A673 (cell line): ENCODE data around the gene TSHZ2. TPM values are rescaled to one million over a fixed set of nuclear protein-coding genes. Genes with fewer than 3 reads are reported as not detected.
A peak's percentile ranks its signal among the peaks of the same experiment; 100 is the strongest.

ENCODE experiments used
- BruUV-seq: library from RNA; stranded (reverse); fragments of 400-500 nt; replicated peaks from 2 replicates; lab custom pipeline; 2021; lab: Mats Ljungman, UMichigan
- CTCF ChIA-PET: fragments of 300-600 bp; sonication (Branson Sonifier 250); formaldehyde crosslinking; loops from one replicate; lab custom pipeline; 2022; ENCODE audit warnings: antibody characterized with exemption; lab: Charles Lee
- POLR2A ChIA-PET: fragments of 300-600 bp; sonication (Branson Sonifier 250); formaldehyde crosslinking; loops from one replicate; lab custom pipeline; 2022; ENCODE audit warnings: antibody characterized with exemption; ENCODE audit not compliant: low non-redundant PET; lab: Charles Lee
- DNase-seq: peaks from one replicate; pipeline ENCODE4 v3.0.0-alpha.2; 2015; ENCODE audit warnings: low spot score
- H3K27ac ChIP-seq: fragments of 200-600 bp; sonication (generic); 2 replicates; pipeline ENCODE4 v1.5.1; 2016; ENCODE audit warnings: mixed run types, low read depth, mild to moderate bottlenecking, mixed read lengths, antibody characterized with exemption, low read length; ENCODE audit not compliant: poor library complexity, severe bottlenecking
- H3K27me3 ChIP-seq: fragments of 200-600 bp; sonication (generic); replicated peaks from 2 replicates; pipeline ENCODE4 v1.6.1; 2017; ENCODE audit warnings: mixed run types, low read depth, mild to moderate bottlenecking, mixed read lengths, antibody characterized with exemption, low read length; ENCODE audit not compliant: insufficient read depth, poor library complexity
- H3K36me3 ChIP-seq: fragments of 200-600 bp; sonication (generic); 2 replicates; pipeline ENCODE4 v1.6.1; 2016; ENCODE audit warnings: mixed run types, mild to moderate bottlenecking, mixed read lengths, antibody characterized with exemption, low read length; ENCODE audit not compliant: insufficient read depth, poor library complexity, severe bottlenecking
- H3K4me1 ChIP-seq: fragments of 200-600 bp; sonication (generic); 2 replicates; pipeline ENCODE4 v1.6.1; 2017; ENCODE audit warnings: mixed run types, mild to moderate bottlenecking, mixed read lengths, antibody characterized with exemption, low read length; ENCODE audit not compliant: insufficient read depth, poor library complexity, severe bottlenecking
- H3K4me3 ChIP-seq: fragments of 200-600 bp; sonication (generic); 2 replicates; pipeline ENCODE4 v1.5.1; 2016; ENCODE audit warnings: low read depth, mixed run types, mild to moderate bottlenecking, mixed read lengths, low read length; ENCODE audit not compliant: poor library complexity, severe bottlenecking
- H3K9me3 ChIP-seq: fragments of 200-600 bp; sonication (generic); 2 replicates; pipeline ENCODE4 v1.6.1; 2016; ENCODE audit warnings: mixed run types, low read depth, mild to moderate bottlenecking, mixed read lengths, antibody characterized with exemption, low read length; ENCODE audit not compliant: poor library complexity, severe bottlenecking
- CTCF ChIP-seq: fragments of 300-800, 200-600 bp; sonication (generic); conservative IDR thresholded peaks from 2 replicates; pipeline ENCODE4 v1.5.1; 2017; ENCODE audit warnings: low read depth, mild to moderate bottlenecking, antibody characterized with exemption, low read length, moderate library complexity, mixed read lengths
- EZH2 ChIP-seq: fragments of 200-600 bp; sonication (generic); IDR thresholded peaks from 2 replicates; pipeline ENCODE4 v1.6.1; 2017; ENCODE audit warnings: borderline replicate concordance, low read depth, mild to moderate bottlenecking, mixed read lengths, antibody characterized with exemption, low read length; ENCODE audit not compliant: poor library complexity, severe bottlenecking
- intact Hi-C: fragments of 100-400 bp; cut with micrococcal nuclease; formaldehyde crosslinking; loops from one replicate; pipeline ENCODE4 v1.10.0; 2022; ENCODE audit not compliant: unreplicated experiment
- total RNA-seq: library from RNA; stranded (reverse); gene quantifications from 2 replicates; pipeline ENCODE4 v1.2.3, GENCODE V29; 2021

Gene TSHZ2
- total RNA-seq, 1 experiment from 2014 or later = 4.1 TPM

GRCh38 chr20:53040693-53041589 is 68.8 kb downstream of the TSHZ2 start:
- ChIA-PET POLR2A (no interaction called here), CTCF (no interaction called here)
- no peaks in the 10 kb centered on the region for H3K36me3 ChIP-seq
- no peaks in the 10 kb centered on the region for H3K27me3 ChIP-seq
- intact Hi-C loops = no loop called here
- no peak overlapping the region for H3K4me3 ChIP-seq
- TF ChIP-seq EZH2 (no peak), CTCF (no peak)
- DNase-seq = peak; percentile 33
- no TSS peak for BruUV-seq
- H3K27ac ChIP-seq = no peak overlapping the region
- no peaks in the 10 kb centered on the region for H3K9me3 ChIP-seq
- H3K4me1 ChIP-seq = peaks cover 14% of the 10 kb centered on the region

- POLR2A ChIA-PET = no interaction called here
- Histone ChIP-seq H3K9me3 (no peaks in the 10 kb centered on the region), H3K4me1 (peaks cover 11% of the 10 kb centered on the region), H3K27me3 (no peaks in the 10 kb centered on the region), H3K4me3 (no peak overlapping the region), H3K36me3 (no peaks in the 10 kb centered on the region), H3K27ac (no peak overlapping the region)
- no peak for DNase-seq
- intact Hi-C loops = no loop called here
- CTCF ChIA-PET = no interaction called here
- no TSS peak for BruUV-seq
- TF ChIP-seq EZH2 (no peak), CTCF (no peak)
Measured at GRCh38 chr20:53042521-53042920, 70.4 kb downstream of the TSHZ2 start.

GRCh38 chr20:53044296-53044695 is 72.1 kb downstream of the TSHZ2 start:
- no peak for DNase-seq
- Histone ChIP-seq H3K4me1 (peaks cover 11% of the 10 kb centered on the region), H3K36me3 (no peaks in the 10 kb centered on the region), H3K27ac (no peak overlapping the region), H3K9me3 (no peaks in the 10 kb centered on the region), H3K4me3 (no peak overlapping the region), H3K27me3 (no peaks in the 10 kb centered on the region)
- POLR2A ChIA-PET = no interaction called here
- CTCF ChIA-PET = no interaction called here
- no peak for TF ChIP-seq CTCF
- no peak for TF ChIP-seq EZH2
- intact Hi-C loops = no loop called here
- BruUV-seq = no TSS peak
